ENCODE measurements around the gene CDH3.

CDH3 gene

DNA sequence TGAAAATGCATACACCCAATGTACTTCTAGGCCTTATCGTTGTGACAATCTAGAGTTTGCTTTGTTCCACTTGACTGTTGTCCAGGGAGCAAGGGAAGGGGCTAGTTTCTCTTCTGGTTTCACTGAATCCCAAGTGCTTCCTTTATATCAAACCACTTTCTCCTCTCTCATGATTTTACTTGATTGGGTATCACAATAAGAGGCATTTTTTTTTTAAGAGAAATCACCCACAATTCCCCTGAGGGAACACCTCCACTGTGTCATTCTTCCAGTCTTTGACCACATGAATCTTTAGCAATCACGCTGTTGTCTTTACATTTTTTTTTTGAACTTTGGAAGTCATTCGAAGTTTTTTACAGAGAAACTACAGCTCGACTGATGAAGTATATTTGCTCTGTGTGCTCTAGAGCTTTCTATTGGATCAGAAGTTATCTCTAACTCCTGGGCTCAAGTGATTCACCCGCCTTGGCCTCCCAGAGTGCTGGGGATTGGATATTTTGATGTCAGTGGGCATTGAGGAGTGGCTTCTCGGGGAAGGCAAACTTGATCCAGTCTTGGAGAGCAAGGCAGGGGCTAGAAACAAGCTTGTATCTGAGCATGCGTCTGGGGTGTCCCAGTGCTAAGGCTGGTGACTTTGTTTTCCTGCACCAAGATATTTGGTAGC, 95.0 kb downstream of the CDH3 start:
- no peak for DNase-seq

DNA sequence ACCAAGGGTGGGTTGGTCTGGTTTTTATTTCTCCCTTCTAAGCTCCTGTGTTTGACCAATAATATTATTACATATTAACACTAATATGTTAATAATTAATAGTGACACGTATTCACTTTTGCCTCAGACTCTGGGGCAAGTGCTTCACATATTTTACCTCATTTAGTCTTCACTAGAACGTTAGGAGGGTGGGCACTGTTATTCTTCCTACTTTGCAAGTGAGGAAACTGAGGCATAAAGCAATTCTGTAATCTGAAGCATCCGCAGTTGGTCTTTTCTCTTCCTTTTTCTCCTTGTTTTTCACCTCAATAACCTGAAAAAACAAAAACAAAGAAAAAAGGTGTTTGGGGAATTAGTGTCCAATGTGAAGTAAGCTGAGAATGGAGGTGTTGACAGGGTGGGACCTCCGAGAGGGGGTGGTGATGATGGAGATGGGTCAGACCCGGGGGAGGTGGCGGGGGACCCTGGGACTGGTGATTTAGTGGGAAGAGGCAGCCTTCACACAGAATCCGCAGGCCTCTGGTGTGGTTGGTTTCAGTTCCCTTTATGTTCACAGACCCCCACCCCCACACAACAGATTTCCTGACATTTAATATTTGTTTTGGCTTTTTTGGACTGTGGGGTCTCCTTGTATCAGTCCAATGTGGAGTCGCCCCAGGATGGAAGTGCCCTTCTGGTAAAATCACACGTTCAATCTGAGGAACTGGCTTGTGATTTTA, 95.7 kb downstream of the CDH3 start:
- no peak for DNase-seq

DNA sequence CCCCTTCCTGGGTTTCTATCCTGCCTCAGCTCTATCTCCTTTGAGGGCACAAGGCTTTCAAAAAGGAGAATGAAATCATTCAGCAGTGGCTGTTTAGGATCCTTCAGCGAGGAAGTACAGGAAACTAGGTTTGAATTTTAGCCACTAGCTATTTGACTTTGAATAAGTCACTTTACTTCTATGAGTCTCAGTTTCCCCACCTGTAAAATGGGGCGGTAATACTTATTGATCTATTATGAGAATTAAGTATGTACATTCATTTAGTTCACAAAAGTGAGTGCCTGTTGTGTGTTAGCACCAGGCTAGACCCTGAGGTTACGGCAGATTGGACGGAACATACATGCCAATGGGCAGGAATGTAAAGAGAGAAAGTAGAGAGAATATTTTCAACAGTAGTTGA, 98.6 kb downstream of the CDH3 start:
- no peak for DNase-seq

DNA sequence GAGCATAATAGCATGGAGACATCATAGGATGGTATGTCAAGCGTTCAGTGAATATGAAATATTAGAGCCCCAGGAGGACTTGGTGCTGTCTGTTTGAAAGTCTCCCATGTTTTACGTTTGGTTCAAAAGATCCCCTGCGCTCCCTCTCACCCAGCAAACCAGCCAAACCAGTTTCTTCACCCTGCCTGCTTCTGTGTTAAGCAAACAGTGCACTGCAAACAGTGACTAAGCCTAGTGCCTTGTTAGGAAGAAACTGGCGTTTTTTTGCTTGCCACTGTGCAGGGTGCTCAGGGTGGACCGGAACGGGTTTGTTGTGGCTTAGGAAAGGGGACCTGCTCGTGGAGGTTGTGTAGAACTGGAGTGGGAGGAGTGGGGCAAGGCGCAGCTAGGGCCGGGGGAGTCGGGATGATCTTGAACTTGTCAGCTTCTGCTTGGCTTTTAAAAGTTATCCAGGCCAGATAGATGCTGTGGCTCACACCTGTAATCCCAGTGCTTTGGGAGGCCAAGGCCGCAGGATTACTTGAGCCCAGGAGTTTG, 99.7 kb downstream of the CDH3 start:
- peak; percentile 73 for DNase-seq

DNA sequence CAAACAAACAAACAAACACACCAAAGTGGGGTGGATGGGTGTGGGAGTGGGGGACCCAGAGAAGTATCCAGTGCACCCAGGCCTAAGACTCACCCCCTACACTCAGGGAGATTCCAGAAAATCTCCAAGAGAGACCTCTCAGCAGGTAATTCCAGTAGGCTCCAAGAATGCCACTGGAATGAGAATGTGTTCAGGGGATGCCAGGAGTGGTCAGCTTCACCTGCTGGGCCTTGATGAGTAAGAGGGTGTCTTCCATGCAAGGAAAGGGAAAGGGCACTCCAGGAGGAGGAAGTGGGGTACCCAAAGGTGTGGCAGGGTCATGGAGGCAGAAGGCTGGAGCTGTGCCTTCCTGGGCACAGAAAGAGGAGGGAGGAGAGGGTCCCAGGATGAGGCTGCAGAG, 101.8 kb downstream of the CDH3 start:
- no peak for DNase-seq

DNA sequence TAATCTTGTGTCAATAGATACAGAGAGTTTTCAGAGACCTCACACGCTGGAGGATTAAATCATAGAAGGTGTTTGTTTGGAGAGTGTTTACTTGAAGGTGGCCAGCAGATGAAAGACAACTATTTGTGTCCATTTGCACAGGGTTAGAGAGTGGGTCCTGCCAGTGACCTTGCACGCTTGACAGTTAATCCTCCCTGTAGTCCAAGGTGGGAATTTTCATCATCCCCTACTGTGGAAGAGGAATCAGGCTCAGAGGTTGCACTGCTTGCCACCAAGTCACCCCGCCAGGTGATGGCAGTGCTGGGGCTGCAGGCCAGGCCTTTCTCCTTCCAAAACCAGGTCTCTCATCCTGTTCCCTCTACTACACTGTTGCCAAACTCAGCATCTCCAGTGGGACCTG, 104.3 kb downstream of the CDH3 start:
- DNase-seq, result no peak

All from NCI-H1105 (cell line).